ENCODE data around the gene SCUBE1. TPM values are rescaled to one million over a fixed set of nuclear protein-coding genes. Genes with fewer than 3 reads are reported as not detected.

The SCUBE1 gene
- total RNA-seq, 1 experiment from 2014 or later = 3.9 TPM

- intact Hi-C loops (cut with micrococcal nuclease) = no loop called here
- Histone ChIP-seq H3K9me2 (ENCODE audit: insufficient read depth) (no peaks in the 10 kb centered on the region), H3K79me2 (ENCODE audit: insufficient read depth, low read length) (no peaks in the 10 kb centered on the region), H2AFZ (ENCODE audit: low read depth, low read length, poor library complexity, severe bottlenecking) (peak overlapping the region; percentile 79), H3K9ac (ENCODE audit: low read length) (peak overlapping the region; percentile 42), H3K4me1 (ENCODE audit: control insufficient read depth in 1 of 2, insufficient read depth in 2 of 2, low read length in 2 of 2) (peaks cover 20 to 39% of the 10 kb centered on the region in 2 experiments), H4K20me1 (ENCODE audit: insufficient read depth) (no peaks in the 10 kb centered on the region), H3K27ac (ENCODE audit: low read depth, low read length) (no peak overlapping the region), H3K27me3 (ENCODE audit: insufficient read depth, low read length) (0 out of 2 replicates have a peak, but pooled peaks cover 5% of the 10 kb centered on the region), H3K36me3 (ENCODE audit: control insufficient read depth in 1 of 2, insufficient read depth in 2 of 2, low read length in 2 of 2) (no peaks in the 10 kb centered on the region), H3K4me3 (replicated peaks in 1 of 2; ENCODE audit: low read depth in 1 of 2, low read length in 2 of 2) (peak overlapping the region; percentile 17 to 48), H3K9me3 (ENCODE audit: control insufficient read depth in 1 of 2, insufficient read depth in 1 of 2, low read depth in 1 of 2, low read length in 2 of 2) (no peaks in the 10 kb centered on the region), H3K4me2 (ENCODE audit: low read length) (peak overlapping the region; percentile 81)
- ATAC-seq (peak; percentile 81), DNase-seq (ENCODE audit: low read depth, low spot score) (peak; percentile 48)
- POLR2A ChIA-PET = no interaction called here
- no TSS peak for BruUV-seq (replicated peaks)
- RAD21 ChIA-PET (ENCODE audit: low non-redundant PET in 1 of 2, low total read pairs in 2 of 2, uncharacterized antibody in 2 of 2, unreplicated experiment in 2 of 2) = interaction anchor here in 1 of 2 experiments (0.7 kb wide), 1 partner anchor 54 kb away, joined by 4 read pairs; no protein-coding TSS in a partner anchor
- CTCF ChIA-PET = interaction anchor here (1.2 kb wide), 1 partner anchor 10 kb away, joined by 4 read pairs; no protein-coding TSS in a partner anchor
- TF ChIP-seq SP1 (IDR thresholded peaks at IDR 0.05; ENCODE audit: low read depth) (peak; percentile 21; the same call in 1 of the 2 replicates), EZH2 (IDR thresholded peaks at IDR 0.05) (no peak), ZBTB33 (IDR thresholded peaks at IDR 0.05; ENCODE audit: extremely low read depth, insufficient replicate concordance, low read length) (no peak), YY1 (IDR thresholded peaks at IDR 0.05; ENCODE audit: extremely low read depth, insufficient replicate concordance, low read depth, low read length) (no peak), REST (IDR thresholded peaks at IDR 0.05; ENCODE audit: low read depth) (no peak), CBX3 (IDR thresholded peaks at IDR 0.05; ENCODE audit: low read depth) (no peak; the same call in 1 of the 2 replicates), POLR2AphosphoS5 (IDR thresholded peaks at IDR 0.05; ENCODE audit: low read depth, low read length) (no peak), ELF1 (IDR thresholded peaks at IDR 0.05; ENCODE audit: borderline replicate concordance, low read depth) (no peak), MAX (IDR thresholded peaks at IDR 0.05) (no peak), ZFX (IDR thresholded peaks at IDR 0.05) (no peak), RAD21 (IDR thresholded peaks at IDR 0.05; ENCODE audit: low read depth) (no peak), ZNF274 (IDR thresholded peaks at IDR 0.05; ENCODE audit: low read depth, low read length) (no peak), TCF7L2 (IDR thresholded peaks at IDR 0.05; ENCODE audit: borderline replicate concordance, extremely low read depth, insufficient read depth, insufficient read length) (peak; percentile 62), SIN3A (IDR thresholded peaks at IDR 0.05; ENCODE audit: low read depth) (no peak), SRF (IDR thresholded peaks at IDR 0.05; ENCODE audit: low read depth) (no peak), JUND (IDR thresholded peaks at IDR 0.05) (0 out of 2 replicates have a peak, but pooled peaks have one; percentile 39), FOSL1 (IDR thresholded peaks at IDR 0.05; ENCODE audit: low read depth) (no peak; the same call in 1 of the 2 replicates), CTCF (IDR thresholded peaks at IDR 0.05 in 2 of 3, conservative IDR thresholded peaks at IDR 0.05 in 1 of 3; ENCODE audit: borderline replicate concordance in 1 of 3, insufficient read depth in 1 of 3, low read depth in 2 of 3, low read length in 2 of 3) (no peak), CEBPB (IDR thresholded peaks at IDR 0.05; ENCODE audit: low read depth) (no peak)
Measured at GRCh38 chr22:43263645-43264514, 79.3 kb downstream of the SCUBE1 start.

Measured in HCT116 (cell line).